Lower leg skin (tissue), 4 donors: ENCODE data around the gene ANGPTL5. TPM values are rescaled to one million over a fixed set of nuclear protein-coding genes. Genes with fewer than 3 reads are reported as not detected.

ENCODE experiments used
- DNase-seq, 2 donors: peaks; one replicate each; pipeline ENCODE4 v3.0.0-alpha.2; 2019; ENCODE audit warnings: low spot score in 2 of 2
- H3K4me3 ChIP-seq: fragments of 200-600 bp; sonication (generic); 2 replicates; pipeline ENCODE4 v1.5.1; 2017; ENCODE audit warnings: mild to moderate bottlenecking, low read depth; ENCODE audit not compliant: poor library complexity, severe bottlenecking
- CTCF ChIP-seq, 3 donors: fragments of 450-650 bp; IDR thresholded peaks; one replicate each; pipeline ENCODE4 v1.5.1; 2016; ENCODE audit warnings: antibody characterized with exemption in 3 of 3, mild to moderate bottlenecking in 3 of 3, moderate library complexity in 2 of 3
- POLR2A ChIP-seq, 2 donors: fragments of 450-650 bp; IDR thresholded peaks; one replicate each; pipeline ENCODE4 v1.6.1; 2016 to 2017; ENCODE audit warnings: antibody characterized with exemption in 2 of 2, mild to moderate bottlenecking in 1 of 2, moderate library complexity in 1 of 2
- WGBS, 2 donors: methylation state at CpG; one replicate each; pipeline ENCODE4 v1.1.5; 2018; 5-methylcytosine and 5-hydroxymethylcytosine counted together
- intact Hi-C: fragments of 100-400 bp; cut with DNase I; formaldehyde crosslinking; loops from one replicate; pipeline ENCODE4 v1.15.0; 2023; ENCODE audit warnings: low total_unique reads
- total RNA-seq, 4 donors: library from RNA; depleted of rRNA; stranded (reverse); fragments of >200 nt; gene quantifications; one replicate each; pipeline ENCODE4 v1.1.0, GENCODE V29; 2016

The ANGPTL5 gene
- total RNA-seq, 4 donors from 2014 or later, result 0.84 to 5.8 (median 3.0) TPM

- no peak for DNase-seq
- H3K4me3 ChIP-seq, result no peak overlapping the region
- TF ChIP-seq CTCF (IDR thresholded peaks at IDR 0.05), result no peak
- no peak for TF ChIP-seq POLR2A (IDR thresholded peaks at IDR 0.05)
- intact Hi-C loops, result no loop called here
- WGBS, 2 donors, result 61 to 62% methylated on average over 5 of the region's 5 CpGs
Observed at GRCh38 chr11:101913656-101914055, 2.7 kb downstream of the ANGPTL5 start.

- no peak overlapping the region for H3K4me3 ChIP-seq
- TF ChIP-seq POLR2A (IDR thresholded peaks at IDR 0.05) (no peak), CTCF (IDR thresholded peaks at IDR 0.05) (no peak)
- intact Hi-C loops, result no loop called here
- WGBS, 2 donors, result 60 to 65% methylated on average over 3 of the region's 3 CpGs
- no peak for DNase-seq
Observed at GRCh38 chr11:101912823-101913284, 3.5 kb downstream of the ANGPTL5 start.

GRCh38 chr11:101909087-101909486 is 7.2 kb downstream of the ANGPTL5 start:
- WGBS, 2 donors, result 47 to 59% methylated on average over 2 of the region's 2 CpGs
- DNase-seq, result no peak
- intact Hi-C loops, result no loop called here
- no peak overlapping the region for H3K4me3 ChIP-seq
- TF ChIP-seq POLR2A (IDR thresholded peaks at IDR 0.05), result no peak

GRCh38 chr11:101907815-101908214 is 8.5 kb downstream of the ANGPTL5 start:
- no peak overlapping the region for H3K4me3 ChIP-seq
- DNase-seq, result no peak
- intact Hi-C loops, result no loop called here
- 68 to 82% methylated on average over 1 of the region's 1 CpG for WGBS, 2 donors
- TF ChIP-seq CTCF (IDR thresholded peaks at IDR 0.05), result no peak
- no peak for TF ChIP-seq POLR2A (IDR thresholded peaks at IDR 0.05)

- 40 to 44% methylated on average over 1 of the region's 1 CpG for WGBS, 2 donors
- no peak overlapping the region for H3K4me3 ChIP-seq
- no peak for TF ChIP-seq CTCF (IDR thresholded peaks at IDR 0.05)
- no peak for TF ChIP-seq POLR2A (IDR thresholded peaks at IDR 0.05)
- DNase-seq, result no peak
- intact Hi-C loops, result no loop called here
Observed at GRCh38 chr11:101894505-101894904, 21.8 kb downstream of the ANGPTL5 start.

GRCh38 chr11:101889767-101890166 is 26.6 kb downstream of the ANGPTL5 start:
- 72 to 76% methylated on average over 4 of the region's 4 CpGs for WGBS, 2 donors
- no peak for DNase-seq
- intact Hi-C loops, result no loop called here
- TF ChIP-seq POLR2A (IDR thresholded peaks at IDR 0.05) (no peak), CTCF (IDR thresholded peaks at IDR 0.05) (no peak)
- H3K4me3 ChIP-seq, result no peak overlapping the region
